ENCODE data around the gene FABP6.

FABP6 gene

DNA sequence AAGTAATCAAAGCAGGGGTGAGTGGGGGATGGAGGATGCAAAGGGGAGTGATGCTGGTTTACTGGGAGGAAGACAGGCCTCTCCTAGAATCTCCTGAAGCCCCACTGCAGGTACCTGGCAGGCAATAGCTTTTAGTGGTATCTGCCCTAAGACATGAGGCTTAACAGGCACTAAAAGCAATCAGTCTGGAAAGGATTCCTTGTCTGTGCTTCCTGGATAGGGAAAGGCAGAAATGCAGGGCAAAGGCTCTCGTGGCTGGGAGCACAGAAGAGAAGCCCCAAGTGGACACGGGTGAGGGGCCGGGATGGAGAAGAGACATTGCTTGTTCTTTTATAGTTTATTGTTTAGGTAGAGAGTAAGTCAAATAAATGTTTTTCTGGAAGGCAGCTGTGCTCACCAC, 43.0 kb downstream of the FABP6 start:
- Histone ChIP-seq H2BK5ac (ENCODE audit: low read length) (no peak overlapping the region), H3K4me2 (ENCODE audit: low read length) (no peak overlapping the region), H2BK120ac (ENCODE audit: low read depth, low read length) (no peak overlapping the region), H4K8ac (ENCODE audit: low read depth, low read length) (no peak overlapping the region), H3K18ac (ENCODE audit: low read length) (peak overlapping the region; percentile 33), H4K5ac (ENCODE audit: low read length) (no peak overlapping the region), H3K4me3 (ENCODE audit: low read length) (no peak overlapping the region), H2AK5ac (ENCODE audit: low read length) (no peak overlapping the region), H3K9ac (ENCODE audit: low read length) (no peak overlapping the region), H3K79me2 (ENCODE audit: control insufficient read depth, insufficient read depth, low read length) (no peaks in the 10 kb centered on the region), H2BK15ac (replicated peaks; ENCODE audit: low read depth) (no peak overlapping the region), H3K56ac (ENCODE audit: low read length) (no peak overlapping the region), H3K79me1 (ENCODE audit: low read length) (no peaks in the 10 kb centered on the region), H3K4me1 (ENCODE audit: control insufficient read depth, low read depth, low read length) (peaks cover 8% of the 10 kb centered on the region), H3K23ac (ENCODE audit: low read length) (no peak overlapping the region), H3K36me3 (ENCODE audit: control insufficient read depth, insufficient read depth, low read length) (no peaks in the 10 kb centered on the region), H3K27me3 (ENCODE audit: insufficient read depth, low read length, poor library complexity) (no peaks in the 10 kb centered on the region), H3K4ac (ENCODE audit: low read depth, low read length) (no peak overlapping the region), H3K27ac (ENCODE audit: low read depth, low read length) (peak overlapping the region; percentile 16)
- peak; percentile 56 for DNase-seq
- no CpG with 5 or more reads among the region's 3 CpGs for WGBS (ENCODE audit: extremely low coverage, insufficient coverage, low lambda C conversion rate)

DNA sequence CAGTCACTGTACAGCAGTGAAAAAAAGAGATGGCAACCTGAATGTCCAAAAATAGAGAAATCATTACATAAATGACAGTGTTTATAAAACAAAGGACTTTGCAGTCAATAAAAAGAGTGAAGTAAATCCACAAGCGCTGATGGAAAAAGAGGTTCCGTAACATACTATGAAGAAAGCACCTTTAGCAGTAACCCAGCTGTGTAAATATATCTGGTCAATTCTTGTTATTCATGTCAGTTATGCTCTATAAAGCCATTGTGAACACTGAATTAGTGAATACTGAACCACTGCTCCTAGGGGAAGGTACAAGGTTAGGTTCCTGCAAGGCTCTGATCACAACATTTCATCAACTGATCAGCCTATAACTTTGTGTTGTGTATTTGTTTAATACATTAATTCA, 43.6 kb downstream of the FABP6 start:
- no peaks in the 10 kb centered on the region for H3K27me3 ChIP-seq (ENCODE audit: insufficient read depth, low read length, poor library complexity)
- H3K4me2 ChIP-seq (ENCODE audit: low read length) = no peak overlapping the region
- H3K4ac ChIP-seq (ENCODE audit: low read depth, low read length) = no peak overlapping the region
- no peaks in the 10 kb centered on the region for H3K36me3 ChIP-seq (ENCODE audit: control insufficient read depth, insufficient read depth, low read length)
- no peak overlapping the region for H3K23ac ChIP-seq (ENCODE audit: low read length)
- H3K4me3 ChIP-seq (ENCODE audit: low read length) = no peak overlapping the region
- no peak overlapping the region for H2BK120ac ChIP-seq (ENCODE audit: low read depth, low read length)
- H3K79me1 ChIP-seq (ENCODE audit: low read length) = no peaks in the 10 kb centered on the region
- no peak overlapping the region for H3K56ac ChIP-seq (ENCODE audit: low read length)
- H4K8ac ChIP-seq (ENCODE audit: low read depth, low read length) = no peak overlapping the region
- H4K5ac ChIP-seq (ENCODE audit: low read length) = no peak overlapping the region
- H2BK5ac ChIP-seq (ENCODE audit: low read length) = no peak overlapping the region
- no peaks in the 10 kb centered on the region for H3K79me2 ChIP-seq (ENCODE audit: control insufficient read depth, insufficient read depth, low read length)
- no peak overlapping the region for H3K18ac ChIP-seq (ENCODE audit: low read length)
- no peak overlapping the region for H2BK15ac ChIP-seq (replicated peaks; ENCODE audit: low read depth)
- no peak overlapping the region for H3K9ac ChIP-seq (ENCODE audit: low read length)
- no peak overlapping the region for H2AK5ac ChIP-seq (ENCODE audit: low read length)
- no peak overlapping the region for H3K27ac ChIP-seq (ENCODE audit: low read depth, low read length)
- WGBS (ENCODE audit: extremely low coverage, insufficient coverage, low lambda C conversion rate) = no CpG with 5 or more reads among the region's 2 CpGs
- H3K4me1 ChIP-seq (ENCODE audit: control insufficient read depth, low read depth, low read length) = peaks cover 8% of the 10 kb centered on the region
- no peak for DNase-seq

DNA sequence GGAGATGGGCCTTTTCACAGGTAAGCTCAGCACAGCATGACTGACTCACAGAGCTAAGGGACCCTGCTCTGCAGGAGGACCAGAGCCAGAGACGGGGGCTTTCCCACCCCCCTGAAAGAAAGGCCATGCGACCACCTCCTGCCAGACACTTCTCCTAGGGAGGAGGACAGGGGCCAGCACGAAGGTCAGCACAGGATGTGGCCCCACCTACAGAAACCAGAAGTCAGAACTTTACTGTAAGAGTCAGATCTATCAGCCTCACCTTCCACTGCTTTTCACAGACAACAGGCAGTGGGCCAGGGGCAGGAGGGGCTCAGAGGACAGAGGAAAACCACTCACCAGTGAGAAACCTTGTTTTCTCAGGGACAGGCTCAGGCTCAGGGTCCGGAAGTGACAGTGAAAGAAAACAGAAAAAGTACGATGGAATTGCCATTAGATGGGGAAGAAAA, 45.2 kb downstream of the FABP6 start:
- H3K18ac ChIP-seq (ENCODE audit: low read length) = no peak overlapping the region
- H2BK120ac ChIP-seq (ENCODE audit: low read depth, low read length) = no peak overlapping the region
- no peak overlapping the region for H3K9ac ChIP-seq (ENCODE audit: low read length)
- H2BK5ac ChIP-seq (ENCODE audit: low read length) = no peak overlapping the region
- H2BK15ac ChIP-seq (replicated peaks; ENCODE audit: low read depth) = no peak overlapping the region
- no peaks in the 10 kb centered on the region for H3K36me3 ChIP-seq (ENCODE audit: control insufficient read depth, insufficient read depth, low read length)
- no peak overlapping the region for H3K4ac ChIP-seq (ENCODE audit: low read depth, low read length)
- H3K4me1 ChIP-seq (ENCODE audit: control insufficient read depth, low read depth, low read length) = peaks cover 8% of the 10 kb centered on the region
- H4K5ac ChIP-seq (ENCODE audit: low read length) = no peak overlapping the region
- H3K79me1 ChIP-seq (ENCODE audit: low read length) = no peaks in the 10 kb centered on the region
- H3K27me3 ChIP-seq (ENCODE audit: insufficient read depth, low read length, poor library complexity) = no peaks in the 10 kb centered on the region
- no peak overlapping the region for H3K4me3 ChIP-seq (ENCODE audit: low read length)
- no peak overlapping the region for H4K8ac ChIP-seq (ENCODE audit: low read depth, low read length)
- no peak for DNase-seq
- H3K27ac ChIP-seq (ENCODE audit: low read depth, low read length) = no peak overlapping the region
- H3K23ac ChIP-seq (ENCODE audit: low read length) = no peak overlapping the region
- peak overlapping the region; percentile 25 for H3K56ac ChIP-seq (ENCODE audit: low read length)
- no peaks in the 10 kb centered on the region for H3K79me2 ChIP-seq (ENCODE audit: control insufficient read depth, insufficient read depth, low read length)
- H3K4me2 ChIP-seq (ENCODE audit: low read length) = no peak overlapping the region
- no peak overlapping the region for H2AK5ac ChIP-seq (ENCODE audit: low read length)
- no CpG with 5 or more reads among the region's 5 CpGs for WGBS (ENCODE audit: extremely low coverage, insufficient coverage, low lambda C conversion rate)

DNA sequence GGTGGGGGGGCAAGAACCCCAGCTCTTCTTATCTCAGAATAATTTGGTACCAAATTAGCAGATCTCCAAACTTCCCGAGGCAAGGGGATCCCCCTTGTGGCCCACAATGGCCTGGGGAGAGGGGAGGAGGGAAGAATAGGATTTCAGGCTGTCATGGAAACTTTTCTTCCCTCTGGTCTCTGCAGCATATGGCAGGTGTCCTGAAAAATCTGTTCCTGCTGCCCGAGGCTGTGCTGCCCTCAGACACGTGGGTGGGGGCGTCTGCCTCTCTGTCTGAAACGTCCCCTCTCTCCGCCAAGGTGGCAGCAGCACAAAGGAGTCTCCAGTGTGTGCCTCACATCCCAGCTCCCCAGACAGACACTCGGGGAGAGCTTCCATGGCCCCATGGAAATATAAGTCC, 49.0 kb downstream of the FABP6 start:
- Histone ChIP-seq H2BK15ac (replicated peaks; ENCODE audit: low read depth) (no peak overlapping the region), H2BK120ac (ENCODE audit: low read depth, low read length) (no peak overlapping the region), H3K23ac (ENCODE audit: low read length) (no peak overlapping the region), H3K56ac (ENCODE audit: low read length) (no peak overlapping the region), H3K79me2 (ENCODE audit: control insufficient read depth, insufficient read depth, low read length) (no peaks in the 10 kb centered on the region), H2BK5ac (ENCODE audit: low read length) (no peak overlapping the region), H3K4me1 (ENCODE audit: control insufficient read depth, low read depth, low read length) (no peaks in the 10 kb centered on the region), H3K18ac (ENCODE audit: low read length) (no peak overlapping the region), H3K4ac (ENCODE audit: low read depth, low read length) (no peak overlapping the region), H3K9ac (ENCODE audit: low read length) (no peak overlapping the region), H3K27ac (ENCODE audit: low read depth, low read length) (no peak overlapping the region), H3K36me3 (ENCODE audit: control insufficient read depth, insufficient read depth, low read length) (no peaks in the 10 kb centered on the region), H2AK5ac (ENCODE audit: low read length) (no peak overlapping the region), H3K27me3 (ENCODE audit: insufficient read depth, low read length, poor library complexity) (no peaks in the 10 kb centered on the region), H3K4me3 (ENCODE audit: low read length) (no peak overlapping the region), H3K79me1 (ENCODE audit: low read length) (no peaks in the 10 kb centered on the region), H4K8ac (ENCODE audit: low read depth, low read length) (no peak overlapping the region), H4K5ac (ENCODE audit: low read length) (no peak overlapping the region), H3K4me2 (ENCODE audit: low read length) (no peak overlapping the region)
- WGBS (ENCODE audit: extremely low coverage, insufficient coverage, low lambda C conversion rate) = no CpG with 5 or more reads among the region's 7 CpGs
- no peak for DNase-seq

DNA sequence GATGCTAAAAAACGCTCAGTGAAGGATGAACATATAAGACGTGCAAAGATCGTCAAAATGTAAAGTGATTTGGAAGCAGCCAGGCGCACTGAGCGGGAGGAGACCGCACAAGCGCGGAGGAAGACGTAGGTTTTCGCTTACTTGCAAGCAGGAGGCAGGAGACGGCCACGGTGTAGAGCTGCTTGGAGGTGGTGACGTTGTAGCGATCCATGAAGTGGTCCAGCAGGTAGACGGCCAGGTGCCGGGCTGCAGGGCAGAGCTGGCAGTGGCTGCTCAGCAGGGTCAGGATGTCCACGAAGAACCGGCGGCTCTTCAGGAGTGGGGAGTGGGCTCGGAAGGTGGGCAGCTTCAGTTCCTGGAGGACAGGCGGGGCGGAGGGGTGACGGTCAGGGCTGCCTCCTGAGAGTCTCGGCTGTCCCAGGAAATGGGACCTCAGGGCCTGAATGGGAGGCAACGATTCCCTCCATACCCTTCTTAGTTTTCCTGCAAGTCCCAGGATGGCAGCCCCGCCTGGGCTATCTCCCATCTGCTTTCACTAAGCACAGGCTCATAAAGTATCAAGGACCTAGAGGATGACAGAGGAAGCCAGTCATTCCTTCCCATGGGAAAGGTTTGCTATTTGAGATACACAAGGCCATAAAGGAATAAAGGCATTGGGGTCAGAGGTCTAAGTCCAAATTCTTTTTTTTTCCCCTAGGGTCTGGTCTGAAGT, 51.2 kb downstream of the FABP6 start:
- Histone ChIP-seq H3K56ac (ENCODE audit: low read length) (no peak overlapping the region), H4K5ac (ENCODE audit: low read length) (no peak overlapping the region), H3K27me3 (ENCODE audit: insufficient read depth, low read length, poor library complexity) (no peaks in the 10 kb centered on the region), H3K18ac (ENCODE audit: low read length) (no peak overlapping the region), H3K23ac (ENCODE audit: low read length) (no peak overlapping the region), H3K79me1 (ENCODE audit: low read length) (no peaks in the 10 kb centered on the region), H3K4ac (ENCODE audit: low read depth, low read length) (no peak overlapping the region), H3K9ac (ENCODE audit: low read length) (no peak overlapping the region), H4K8ac (ENCODE audit: low read depth, low read length) (no peak overlapping the region), H3K4me1 (ENCODE audit: control insufficient read depth, low read depth, low read length) (no peaks in the 10 kb centered on the region), H2BK15ac (replicated peaks; ENCODE audit: low read depth) (no peak overlapping the region), H3K27ac (ENCODE audit: low read depth, low read length) (no peak overlapping the region), H2AK5ac (ENCODE audit: low read length) (no peak overlapping the region), H3K36me3 (ENCODE audit: control insufficient read depth, insufficient read depth, low read length) (no peaks in the 10 kb centered on the region), H3K4me2 (ENCODE audit: low read length) (no peak overlapping the region), H3K79me2 (ENCODE audit: control insufficient read depth, insufficient read depth, low read length) (no peaks in the 10 kb centered on the region), H2BK120ac (ENCODE audit: low read depth, low read length) (no peak overlapping the region), H3K4me3 (ENCODE audit: low read length) (no peak overlapping the region), H2BK5ac (ENCODE audit: low read length) (no peak overlapping the region)
- no peak for DNase-seq
- WGBS (ENCODE audit: extremely low coverage, insufficient coverage, low lambda C conversion rate) = no CpG with 5 or more reads among the region's 26 CpGs

DNA sequence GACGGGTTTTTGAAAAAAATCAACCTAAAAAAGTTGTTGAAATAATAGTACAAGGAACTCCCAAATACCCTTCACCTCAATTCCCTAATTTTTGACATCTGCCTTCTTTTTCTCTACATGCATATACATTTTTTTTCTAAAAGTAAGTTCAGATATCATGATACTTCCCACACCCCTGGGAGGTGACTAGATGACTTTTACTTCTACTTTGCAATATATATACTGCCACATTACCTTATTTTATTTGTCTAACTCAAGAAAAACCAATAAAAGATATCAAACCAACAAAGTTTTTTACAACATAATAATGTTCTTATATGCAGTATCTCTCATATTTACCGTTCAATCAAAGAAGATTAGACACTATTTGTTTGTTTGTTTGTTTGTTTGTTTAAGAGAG, 52.0 kb downstream of the FABP6 start:
- Histone ChIP-seq H3K23ac (ENCODE audit: low read length) (no peak overlapping the region), H2AK5ac (ENCODE audit: low read length) (no peak overlapping the region), H3K4me3 (ENCODE audit: low read length) (no peak overlapping the region), H3K4ac (ENCODE audit: low read depth, low read length) (no peak overlapping the region), H3K36me3 (ENCODE audit: control insufficient read depth, insufficient read depth, low read length) (no peaks in the 10 kb centered on the region), H3K79me2 (ENCODE audit: control insufficient read depth, insufficient read depth, low read length) (no peaks in the 10 kb centered on the region), H2BK120ac (ENCODE audit: low read depth, low read length) (no peak overlapping the region), H3K27me3 (ENCODE audit: insufficient read depth, low read length, poor library complexity) (no peaks in the 10 kb centered on the region), H3K4me2 (ENCODE audit: low read length) (no peak overlapping the region), H3K9ac (ENCODE audit: low read length) (no peak overlapping the region), H2BK15ac (replicated peaks; ENCODE audit: low read depth) (no peak overlapping the region), H2BK5ac (ENCODE audit: low read length) (no peak overlapping the region), H3K27ac (ENCODE audit: low read depth, low read length) (no peak overlapping the region), H3K4me1 (ENCODE audit: control insufficient read depth, low read depth, low read length) (no peaks in the 10 kb centered on the region), H4K5ac (ENCODE audit: low read length) (no peak overlapping the region), H4K8ac (ENCODE audit: low read depth, low read length) (no peak overlapping the region), H3K18ac (ENCODE audit: low read length) (no peak overlapping the region), H3K56ac (ENCODE audit: low read length) (no peak overlapping the region), H3K79me1 (ENCODE audit: low read length) (peaks cover 2% of the 10 kb centered on the region)
- no CpG with 5 or more reads among the region's 2 CpGs for WGBS (ENCODE audit: extremely low coverage, insufficient coverage, low lambda C conversion rate)
- no peak for DNase-seq

Measured in mesendoderm (in vitro differentiated cells).